ENCODE results near the gene PHGDH.

The PHGDH gene

GRCh38 chr1:119771770-119772169 lies 60.0 kb downstream of the PHGDH start:
- Histone ChIP-seq H3K4me3 (ENCODE audit: low read length in 2 of 2) (no peak overlapping the region), H3K9me3 (ENCODE audit: control insufficient read depth in 2 of 2, low read length in 2 of 2) (no peaks in the 10 kb centered on the region), H3K27me3 (ENCODE audit: control insufficient read depth in 2 of 2, insufficient read depth in 2 of 2, low read length in 2 of 2) (no peaks in the 10 kb centered on the region), H3K9ac (ENCODE audit: low read depth in 1 of 2, low read length in 2 of 2) (peak overlapping the region in 1 of 2 donors; percentile 4), H3K4me1 (ENCODE audit: control insufficient read depth in 2 of 2, insufficient read depth in 2 of 2, low read length in 2 of 2) (peaks cover 18 to 41% of the 10 kb centered on the region in 2 donors), H3K27ac (ENCODE audit: low read depth in 2 of 2, low read length in 2 of 2) (peak overlapping the region; percentile 35 to 45), H3K36me3 (ENCODE audit: control insufficient read depth in 2 of 2, insufficient read depth in 2 of 2, low read length in 2 of 2) (no peaks in the 10 kb centered on the region)

GRCh38 chr1:119772298-119772697 lies 60.6 kb downstream of the PHGDH start:
- no peak overlapping the region for H3K4me3 ChIP-seq (ENCODE audit: low read length in 2 of 2)
- H3K4me1 ChIP-seq (ENCODE audit: control insufficient read depth in 2 of 2, insufficient read depth in 2 of 2, low read length in 2 of 2): peaks cover 18 to 39% of the 10 kb centered on the region in 2 donors
- no peak overlapping the region for H3K9ac ChIP-seq (ENCODE audit: low read depth in 1 of 2, low read length in 2 of 2)
- H3K27ac ChIP-seq (ENCODE audit: low read depth in 2 of 2, low read length in 2 of 2): no peak overlapping the region
- H3K36me3 ChIP-seq (ENCODE audit: control insufficient read depth in 2 of 2, insufficient read depth in 2 of 2, low read length in 2 of 2): no peaks in the 10 kb centered on the region
- no peaks in the 10 kb centered on the region for H3K27me3 ChIP-seq (ENCODE audit: control insufficient read depth in 2 of 2, insufficient read depth in 2 of 2, low read length in 2 of 2)
- no peaks in the 10 kb centered on the region for H3K9me3 ChIP-seq (ENCODE audit: control insufficient read depth in 2 of 2, low read length in 2 of 2)

DNA sequence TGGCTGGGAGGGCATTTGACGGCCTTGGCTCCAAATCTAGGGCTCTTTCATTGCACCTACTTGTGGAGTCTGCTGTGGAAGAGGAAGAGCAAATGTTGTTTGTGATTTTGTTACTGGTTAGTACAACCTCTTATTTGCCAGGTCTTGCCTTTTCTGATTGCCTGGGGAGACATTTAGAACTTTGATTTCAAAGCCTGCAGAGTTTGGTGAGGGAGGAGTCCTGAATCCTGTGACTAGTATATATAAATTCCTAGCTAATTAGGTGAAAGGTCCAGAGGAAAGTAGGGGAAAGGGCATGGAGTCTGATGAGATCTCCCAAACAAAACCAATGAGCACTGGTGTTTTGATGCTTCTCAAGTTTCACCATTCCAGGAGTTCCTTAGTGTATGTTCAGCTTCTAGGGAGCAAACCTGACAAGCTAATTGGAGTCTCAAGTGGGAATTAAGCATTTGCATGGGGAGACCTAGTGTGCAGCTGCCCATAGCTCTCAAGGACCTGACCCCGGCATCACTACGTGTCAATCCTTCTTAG lies 62.0 kb downstream of the PHGDH start:
- Histone ChIP-seq H3K27ac (ENCODE audit: low read depth in 2 of 2, low read length in 2 of 2) (peak overlapping the region; percentile 62 to 87), H3K27me3 (ENCODE audit: control insufficient read depth in 2 of 2, insufficient read depth in 2 of 2, low read length in 2 of 2) (no peaks in the 10 kb centered on the region), H3K4me1 (ENCODE audit: control insufficient read depth in 2 of 2, insufficient read depth in 2 of 2, low read length in 2 of 2) (peaks cover 18 to 46% of the 10 kb centered on the region in 2 donors), H3K9ac (ENCODE audit: low read depth in 1 of 2, low read length in 2 of 2) (no peak overlapping the region), H3K4me3 (ENCODE audit: low read length in 2 of 2) (no peak overlapping the region), H3K9me3 (ENCODE audit: control insufficient read depth in 2 of 2, low read length in 2 of 2) (no peaks in the 10 kb centered on the region), H3K36me3 (ENCODE audit: control insufficient read depth in 2 of 2, insufficient read depth in 2 of 2, low read length in 2 of 2) (no peaks in the 10 kb centered on the region)

- peak overlapping the region; percentile 62 to 87 for H3K27ac ChIP-seq (ENCODE audit: low read depth in 2 of 2, low read length in 2 of 2)
- H3K4me3 ChIP-seq (ENCODE audit: low read length in 2 of 2): no peak overlapping the region
- no peaks in the 10 kb centered on the region for H3K36me3 ChIP-seq (ENCODE audit: control insufficient read depth in 2 of 2, insufficient read depth in 2 of 2, low read length in 2 of 2)
- H3K4me1 ChIP-seq (ENCODE audit: control insufficient read depth in 2 of 2, insufficient read depth in 2 of 2, low read length in 2 of 2): peaks cover 18 to 46% of the 10 kb centered on the region in 2 donors
- no peaks in the 10 kb centered on the region for H3K9me3 ChIP-seq (ENCODE audit: control insufficient read depth in 2 of 2, low read length in 2 of 2)
- H3K27me3 ChIP-seq (ENCODE audit: control insufficient read depth in 2 of 2, insufficient read depth in 2 of 2, low read length in 2 of 2): no peaks in the 10 kb centered on the region
- peak overlapping the region in 1 of 2 donors; percentile 24 for H3K9ac ChIP-seq (ENCODE audit: low read depth in 1 of 2, low read length in 2 of 2)
Observed at GRCh38 chr1:119774746-119775490, 63.2 kb downstream of the PHGDH start.

DNA sequence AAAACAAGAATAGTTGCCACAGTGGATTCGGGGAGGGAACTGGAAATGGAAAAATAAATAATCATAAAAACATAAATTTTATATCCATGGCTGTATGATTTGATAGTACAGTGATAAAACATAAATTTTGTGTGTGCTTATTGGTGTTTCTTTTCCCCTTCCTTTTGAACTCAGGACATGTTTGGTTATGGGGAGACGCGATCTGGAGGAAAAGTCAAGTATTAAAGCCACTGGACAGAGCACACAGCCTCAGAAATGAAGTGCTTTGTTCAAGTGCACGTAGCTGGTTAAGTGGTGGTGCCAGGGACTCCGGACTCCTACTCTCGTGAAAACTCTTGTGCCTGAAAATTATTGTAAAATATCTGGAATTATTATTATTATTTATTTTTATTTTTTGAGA lies 66.6 kb downstream of the PHGDH start:
- Histone ChIP-seq H3K27ac (ENCODE audit: low read depth in 2 of 2, low read length in 2 of 2) (peak overlapping the region; percentile 2 to 38), H3K9me3 (ENCODE audit: control insufficient read depth in 2 of 2, low read length in 2 of 2) (no peaks in the 10 kb centered on the region), H3K4me1 (ENCODE audit: control insufficient read depth in 2 of 2, insufficient read depth in 2 of 2, low read length in 2 of 2) (peaks cover 24 to 47% of the 10 kb centered on the region in 2 donors), H3K4me3 (ENCODE audit: low read length in 2 of 2) (no peak overlapping the region), H3K36me3 (ENCODE audit: control insufficient read depth in 2 of 2, insufficient read depth in 2 of 2, low read length in 2 of 2) (no peaks in the 10 kb centered on the region), H3K9ac (ENCODE audit: low read depth in 1 of 2, low read length in 2 of 2) (no peak overlapping the region), H3K27me3 (ENCODE audit: control insufficient read depth in 2 of 2, insufficient read depth in 2 of 2, low read length in 2 of 2) (no peaks in the 10 kb centered on the region)

- Histone ChIP-seq H3K4me3 (ENCODE audit: low read length in 2 of 2) (peak overlapping the region; percentile 53 to 65), H3K27ac (ENCODE audit: low read depth in 2 of 2, low read length in 2 of 2) (peak overlapping the region; percentile 82 to 91), H3K9me3 (ENCODE audit: control insufficient read depth in 2 of 2, low read length in 2 of 2) (no peaks in the 10 kb centered on the region), H3K4me1 (ENCODE audit: control insufficient read depth in 2 of 2, insufficient read depth in 2 of 2, low read length in 2 of 2) (peaks cover 18 to 50% of the 10 kb centered on the region in 2 donors), H3K9ac (ENCODE audit: low read depth in 1 of 2, low read length in 2 of 2) (peak overlapping the region; percentile 28 to 55), H3K36me3 (ENCODE audit: control insufficient read depth in 2 of 2, insufficient read depth in 2 of 2, low read length in 2 of 2) (no peaks in the 10 kb centered on the region), H3K27me3 (ENCODE audit: control insufficient read depth in 2 of 2, insufficient read depth in 2 of 2, low read length in 2 of 2) (no peaks in the 10 kb centered on the region)
Observed at GRCh38 chr1:119778886-119779560, 67.3 kb downstream of the PHGDH start.

DNA sequence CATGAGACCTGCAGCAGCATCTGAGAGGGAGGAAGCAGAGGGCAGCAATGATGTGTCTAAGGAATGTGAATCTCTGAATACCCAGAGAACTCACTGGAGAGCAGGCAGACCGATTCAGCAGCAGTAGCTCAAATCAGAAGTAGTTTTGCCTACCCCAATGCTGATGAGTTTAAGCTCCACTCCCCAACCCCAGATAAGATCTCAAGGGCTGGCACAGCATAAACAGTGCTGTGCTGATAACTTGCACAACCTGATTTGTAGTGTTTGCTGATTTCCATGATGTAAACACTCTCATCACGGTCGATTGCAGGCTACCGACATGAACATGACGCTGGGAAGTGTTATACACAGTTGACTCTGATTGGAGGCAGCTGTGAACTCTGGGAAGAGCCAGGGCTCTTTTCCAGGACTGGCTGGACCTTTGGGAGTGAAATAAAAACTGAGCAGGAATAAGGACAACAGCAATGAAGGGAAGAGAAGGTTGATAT lies 68.2 kb downstream of the PHGDH start:
- Histone ChIP-seq H3K27ac (ENCODE audit: low read depth in 2 of 2, low read length in 2 of 2) (peak overlapping the region; percentile 82 to 91), H3K4me3 (ENCODE audit: low read length in 2 of 2) (peak overlapping the region; percentile 53 to 65), H3K36me3 (ENCODE audit: control insufficient read depth in 2 of 2, insufficient read depth in 2 of 2, low read length in 2 of 2) (no peaks in the 10 kb centered on the region)

GRCh38 chr1:119781434-119782210 lies 69.9 kb downstream of the PHGDH start:
- H3K4me3 ChIP-seq (ENCODE audit: low read length in 2 of 2): no peak overlapping the region
- H3K27ac ChIP-seq (ENCODE audit: low read depth in 2 of 2, low read length in 2 of 2): peak overlapping the region in 1 of 2 donors; percentile 82
- H3K4me1 ChIP-seq (ENCODE audit: control insufficient read depth in 2 of 2, insufficient read depth in 2 of 2, low read length in 2 of 2): peaks cover 14 to 50% of the 10 kb centered on the region in 2 donors

More for the DNA sequence above, 68.2 kb downstream of the PHGDH start:
- Histone ChIP-seq H3K9me3 (ENCODE audit: control insufficient read depth in 2 of 2, low read length in 2 of 2) (no peaks in the 10 kb centered on the region), H3K4me1 (ENCODE audit: control insufficient read depth in 2 of 2, insufficient read depth in 2 of 2, low read length in 2 of 2) (peaks cover 14 to 56% of the 10 kb centered on the region in 2 donors), H3K9ac (ENCODE audit: low read depth in 1 of 2, low read length in 2 of 2) (peak overlapping the region; percentile 5 to 55), H3K27me3 (ENCODE audit: control insufficient read depth in 2 of 2, insufficient read depth in 2 of 2, low read length in 2 of 2) (no peaks in the 10 kb centered on the region)

DNA sequence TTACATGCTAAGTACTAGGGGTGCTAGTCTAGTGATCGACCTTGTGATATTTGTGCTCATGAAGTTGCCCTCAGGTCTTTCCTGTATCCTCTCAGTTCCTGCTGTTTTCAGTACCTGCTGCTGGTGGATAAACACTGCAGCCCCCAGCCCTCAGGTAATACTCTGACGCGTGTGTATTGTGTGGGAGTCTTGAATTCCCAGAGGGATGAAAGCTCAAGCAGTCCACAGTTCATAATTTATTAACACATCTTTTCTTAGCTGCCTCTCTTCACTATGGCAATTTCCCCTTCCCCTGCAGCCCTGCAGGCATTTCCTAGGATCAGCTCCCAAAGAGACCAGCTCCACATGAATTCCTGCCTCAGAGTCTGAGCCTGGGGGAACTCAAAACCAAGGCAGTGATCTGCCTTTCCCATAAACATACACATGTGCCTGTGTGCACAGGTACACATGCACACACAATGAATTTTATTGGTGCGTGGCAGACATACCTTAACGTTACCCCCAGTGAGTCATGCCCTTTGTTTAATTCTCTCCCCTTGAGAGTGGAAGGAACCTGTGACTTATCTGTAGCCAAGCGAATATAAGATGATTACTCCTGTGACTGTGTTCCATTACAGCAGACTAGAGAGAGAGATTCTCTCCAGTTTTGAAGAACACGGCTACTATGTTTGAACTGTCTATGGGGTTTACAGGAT lies 71.0 kb downstream of the PHGDH start:
- Histone ChIP-seq H3K4me3 (ENCODE audit: low read length in 2 of 2) (no peak overlapping the region), H3K36me3 (ENCODE audit: control insufficient read depth in 2 of 2, insufficient read depth in 2 of 2, low read length in 2 of 2) (no peaks in the 10 kb centered on the region), H3K27me3 (ENCODE audit: control insufficient read depth in 2 of 2, insufficient read depth in 2 of 2, low read length in 2 of 2) (no peaks in the 10 kb centered on the region), H3K9ac (ENCODE audit: low read depth in 1 of 2, low read length in 2 of 2) (no peak overlapping the region), H3K27ac (ENCODE audit: low read depth in 2 of 2, low read length in 2 of 2) (no peak overlapping the region), H3K9me3 (ENCODE audit: control insufficient read depth in 2 of 2, low read length in 2 of 2) (no peaks in the 10 kb centered on the region), H3K4me1 (ENCODE audit: control insufficient read depth in 2 of 2, insufficient read depth in 2 of 2, low read length in 2 of 2) (peaks cover 14 to 47% of the 10 kb centered on the region in 2 donors)

More at GRCh38 chr1:119781434-119782210, 69.9 kb downstream of the PHGDH start:
- Histone ChIP-seq H3K27me3 (ENCODE audit: control insufficient read depth in 2 of 2, insufficient read depth in 2 of 2, low read length in 2 of 2) (no peaks in the 10 kb centered on the region), H3K9me3 (ENCODE audit: control insufficient read depth in 2 of 2, low read length in 2 of 2) (no peaks in the 10 kb centered on the region), H3K36me3 (ENCODE audit: control insufficient read depth in 2 of 2, insufficient read depth in 2 of 2, low read length in 2 of 2) (no peaks in the 10 kb centered on the region), H3K9ac (ENCODE audit: low read depth in 1 of 2, low read length in 2 of 2) (no peak overlapping the region)
